Keratinocyte (primary cell): ENCODE measurements around the gene ANKRD34A.

Experiments
- EZH2 ChIP-seq: IDR thresholded peaks from one replicate; pipeline ENCODE4 v1.6.1; 2012; ENCODE audit warnings: inconsistent platforms, mild to moderate bottlenecking, low read length, moderate library complexity
- TF ChIP-seq, protein P1 (sequence below), 3 experiments: IDR thresholded peaks in 1 of 3; conservative IDR thresholded peaks in 1 of 3; optimal IDR thresholded peaks in 1 of 3; 2 replicates in 2 of 3; 3 replicates in 1 of 3; pipeline versions ENCODE3 to v1.5.1; 2011; ENCODE audit warnings: low read length in 3 of 3, mild to moderate bottlenecking in 3 of 3, moderate library complexity in 2 of 3, control low read depth in 1 of 3, inconsistent platforms in 1 of 3; ENCODE audit not compliant: insufficient read depth in 2 of 3; ENCODE audit errors: extremely low read depth in 1 of 3

DNA sequence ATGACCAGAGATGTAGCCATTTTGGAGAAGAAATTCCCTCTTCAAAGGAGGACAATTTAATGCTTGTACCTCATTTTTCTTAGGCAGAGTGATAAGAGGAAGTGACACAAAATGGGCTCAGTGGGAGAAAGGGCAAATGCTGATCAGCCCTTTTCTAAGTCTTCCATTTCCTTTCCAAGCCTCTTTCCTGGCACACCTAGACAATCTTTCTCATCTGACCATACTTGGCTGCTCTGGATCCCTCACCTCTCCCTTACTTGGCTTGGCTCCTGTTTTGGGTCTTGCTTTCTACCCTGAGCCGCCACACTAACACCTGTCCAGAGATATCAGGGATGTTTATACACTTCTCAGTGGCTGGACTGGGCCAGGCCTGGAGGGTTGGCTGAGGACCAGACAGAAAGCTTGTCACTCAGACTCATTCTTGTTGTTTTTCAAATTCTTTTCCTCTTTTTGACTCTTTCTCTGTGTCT lies 18.9 kb upstream of the ANKRD34A start:
- TF ChIP-seq, protein P1, sequence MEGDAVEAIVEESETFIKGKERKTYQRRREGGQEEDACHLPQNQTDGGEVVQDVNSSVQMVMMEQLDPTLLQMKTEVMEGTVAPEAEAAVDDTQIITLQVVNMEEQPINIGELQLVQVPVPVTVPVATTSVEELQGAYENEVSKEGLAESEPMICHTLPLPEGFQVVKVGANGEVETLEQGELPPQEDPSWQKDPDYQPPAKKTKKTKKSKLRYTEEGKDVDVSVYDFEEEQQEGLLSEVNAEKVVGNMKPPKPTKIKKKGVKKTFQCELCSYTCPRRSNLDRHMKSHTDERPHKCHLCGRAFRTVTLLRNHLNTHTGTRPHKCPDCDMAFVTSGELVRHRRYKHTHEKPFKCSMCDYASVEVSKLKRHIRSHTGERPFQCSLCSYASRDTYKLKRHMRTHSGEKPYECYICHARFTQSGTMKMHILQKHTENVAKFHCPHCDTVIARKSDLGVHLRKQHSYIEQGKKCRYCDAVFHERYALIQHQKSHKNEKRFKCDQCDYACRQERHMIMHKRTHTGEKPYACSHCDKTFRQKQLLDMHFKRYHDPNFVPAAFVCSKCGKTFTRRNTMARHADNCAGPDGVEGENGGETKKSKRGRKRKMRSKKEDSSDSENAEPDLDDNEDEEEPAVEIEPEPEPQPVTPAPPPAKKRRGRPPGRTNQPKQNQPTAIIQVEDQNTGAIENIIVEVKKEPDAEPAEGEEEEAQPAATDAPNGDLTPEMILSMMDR (optimal IDR thresholded peaks at IDR 0.05 in 1 of 3, IDR thresholded peaks at IDR 0.05 in 1 of 3, conservative IDR thresholded peaks at IDR 0.05 in 1 of 3; ENCODE audit: extremely low read depth in 1 of 3, insufficient read depth in 2 of 3, low read length in 3 of 3) = no peak
- no peak for TF ChIP-seq EZH2
